NT2/D1 (cell line): Measurements from ENCODE around the gene HIC1.

Experiments used
- SUZ12 ChIP-seq: IDR thresholded peaks from 2 replicates; pipeline ENCODE4 v1.6.1; 2011; ENCODE audit not compliant: insufficient read length, insufficient read depth; ENCODE audit errors: extremely low read depth
- YY1 ChIP-seq: IDR thresholded peaks from 2 replicates; pipeline ENCODE4 v1.6.1; 2011; ENCODE audit not compliant: insufficient read length, insufficient read depth
- ZNF274 ChIP-seq: IDR thresholded peaks from 2 replicates; pipeline ENCODE4 v1.6.1; 2011; ENCODE audit warnings: mild to moderate bottlenecking, low read depth, low read length

GRCh38 chr17:2102931-2103809, 48.3 kb downstream of the HIC1 start:
- no peak for TF ChIP-seq YY1
- no peak for TF ChIP-seq SUZ12
- no peak for TF ChIP-seq ZNF274
